Fibroblast of pulmonary artery (primary cell): ENCODE results near the gene PTPN18.

Source experiments
- DNase-seq: peaks from one replicate; pipeline ENCODE4 v3.0.0-alpha.2; 2010; ENCODE audit warnings: low read depth
- H3K4me3 ChIP-seq: replicated peaks from 2 replicates; pipeline ENCODE4 v1.5.1; 2011; ENCODE audit warnings: low read depth, mild to moderate bottlenecking, control low read depth, low read length, moderate library complexity
- CTCF ChIP-seq: IDR thresholded peaks from 2 replicates; pipeline ENCODE4 v1.5.1; 2011; ENCODE audit warnings: mild to moderate bottlenecking, control low read depth, low read length, inconsistent platforms; ENCODE audit errors: missing control alignments

Gene PTPN18

DNA sequence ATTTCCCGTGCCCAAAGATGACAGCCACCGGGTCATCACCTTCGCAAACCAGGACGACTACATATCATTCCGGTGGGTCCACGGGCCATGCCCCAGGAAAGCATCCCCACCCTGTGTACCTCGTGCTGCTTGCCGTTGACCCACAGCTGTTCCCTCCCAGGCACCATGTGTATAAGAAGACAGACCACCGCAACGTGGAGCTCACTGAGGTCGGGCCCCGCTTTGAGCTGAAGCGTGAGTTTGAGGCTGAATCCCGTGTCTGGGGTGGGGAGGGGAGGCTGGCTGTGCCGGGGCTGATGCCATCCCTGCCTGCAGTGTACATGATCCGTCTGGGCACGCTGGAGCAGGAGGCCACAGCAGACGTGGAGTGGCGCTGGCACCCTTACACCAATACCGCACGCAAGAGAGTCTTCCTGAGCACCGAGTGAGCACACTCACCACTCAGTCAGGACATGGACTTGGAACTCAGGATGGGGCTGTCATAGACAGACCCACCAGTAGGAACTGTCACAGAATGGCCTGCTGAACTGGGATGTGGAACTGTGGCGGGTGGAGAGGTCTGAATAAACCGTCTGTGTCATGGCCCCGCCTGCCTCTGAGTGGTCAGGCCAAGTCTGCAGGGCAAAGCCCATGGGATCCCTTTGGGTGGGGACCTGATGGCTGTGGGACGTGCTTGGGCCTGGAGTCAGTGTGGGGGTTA, 9.7 kb upstream of the PTPN18 start:
- TF ChIP-seq CTCF, result no peak
- no peak overlapping the region for H3K4me3 ChIP-seq
- no peak for DNase-seq

DNA sequence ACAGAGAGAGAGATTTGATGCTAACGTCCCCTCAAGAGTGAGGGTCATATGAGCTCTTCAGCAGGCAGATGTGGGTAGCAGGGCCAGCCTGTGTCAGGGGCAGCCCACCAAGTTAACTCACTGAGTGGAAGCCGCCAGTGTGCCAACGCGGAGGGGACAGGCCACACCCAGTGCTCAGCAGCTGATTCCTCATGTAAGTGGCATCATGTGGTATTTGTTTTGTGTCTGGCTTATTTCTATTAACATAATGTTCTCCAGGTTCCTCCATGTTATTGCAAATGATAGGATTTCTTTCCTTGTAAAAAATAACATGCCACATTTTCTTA, 9.2 kb upstream of the PTPN18 start:
- TF ChIP-seq CTCF, result no peak
- H3K4me3 ChIP-seq, result no peak overlapping the region
- no peak for DNase-seq

- no peak for TF ChIP-seq CTCF
- DNase-seq, result no peak
- no peak overlapping the region for H3K4me3 ChIP-seq
Measured at GRCh38 chr2:130347220-130347925, 8.5 kb upstream of the PTPN18 start.

DNA sequence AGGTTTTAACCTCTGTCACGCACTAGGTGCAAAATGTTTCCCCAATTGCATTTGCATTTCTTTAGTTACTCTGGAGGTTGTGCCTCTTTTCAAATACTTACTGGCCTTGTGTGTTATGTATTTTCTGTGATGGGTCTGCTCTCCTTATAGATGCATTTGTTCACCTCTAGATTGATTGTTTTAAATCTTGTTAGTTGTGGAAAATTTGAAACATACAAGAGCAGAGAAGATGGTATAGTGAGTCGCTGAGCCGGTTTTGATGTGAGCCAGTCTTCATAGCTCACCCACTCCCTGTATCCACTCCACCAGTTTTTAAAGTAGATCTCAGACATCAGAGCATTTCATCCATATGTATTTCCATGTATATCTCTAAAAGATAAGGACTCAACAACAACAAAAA, 6.7 kb upstream of the PTPN18 start:
- DNase-seq, result no peak
- no peak overlapping the region for H3K4me3 ChIP-seq
- no peak for TF ChIP-seq CTCF

DNA sequence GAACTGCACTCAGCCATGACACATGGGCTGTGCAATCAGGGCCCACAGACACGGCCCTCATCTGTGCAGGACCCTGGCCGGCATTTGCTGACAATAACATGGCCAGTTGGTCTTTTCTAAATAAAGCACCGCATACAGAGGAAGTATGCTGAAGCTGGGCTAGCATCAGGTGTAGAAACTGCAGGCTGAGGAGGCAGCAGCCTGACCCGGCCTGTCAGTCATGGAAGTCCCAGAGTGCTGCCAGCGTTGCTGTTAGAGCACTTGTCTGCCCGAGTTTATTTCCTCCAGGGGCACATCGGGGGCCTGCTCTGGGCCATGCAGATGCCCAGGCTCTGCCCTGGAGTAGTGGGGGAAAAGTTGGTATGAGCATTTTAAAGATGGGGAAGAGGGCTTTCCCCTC, 4.1 kb upstream of the PTPN18 start:
- DNase-seq, result no peak
- TF ChIP-seq CTCF, result no peak
- H3K4me3 ChIP-seq, result no peak overlapping the region

- DNase-seq, result no peak
- TF ChIP-seq CTCF, result no peak
- no peak overlapping the region for H3K4me3 ChIP-seq
Measured at GRCh38 chr2:130352237-130352636, 3.6 kb upstream of the PTPN18 start.
